Fibroblast of lung (primary cell): ENCODE data around the gene STEAP1B. TPM values are rescaled to one million over a fixed set of nuclear protein-coding genes. Genes with fewer than 3 reads are reported as not detected.

Experiments
- DNase-seq, 2 donors: peaks; one replicate each; pipeline versions ENCODE4 v3.0.0 to v3.0.0-alpha.2; 2010; ENCODE audit warnings: low read depth in 2 of 2
- H2AFZ ChIP-seq: 2 replicates; pipeline ENCODE4 v1.5.1; 2012; ENCODE audit warnings: low read length, control low read depth, inconsistent platforms
- H3K27ac ChIP-seq: 2 replicates; pipeline ENCODE4 v1.5.1; 2011; ENCODE audit warnings: low read length, control low read depth; ENCODE audit not compliant: insufficient read depth
- H3K27me3 ChIP-seq: 2 replicates; pipeline ENCODE4 v1.5.1; 2011; ENCODE audit warnings: mild to moderate bottlenecking, low read length; ENCODE audit not compliant: control insufficient read depth, insufficient read depth
- H3K36me3 ChIP-seq: 2 replicates; pipeline ENCODE4 v1.5.1; 2011; ENCODE audit warnings: low read length; ENCODE audit not compliant: control insufficient read depth, insufficient read depth
- H3K4me1 ChIP-seq: 2 replicates; pipeline ENCODE4 v1.5.1; 2011; ENCODE audit warnings: low read length; ENCODE audit not compliant: control insufficient read depth, insufficient read depth; ENCODE audit errors: extremely low read depth
- H3K4me2 ChIP-seq: 2 replicates; pipeline ENCODE4 v1.5.1; 2011; ENCODE audit warnings: low read length, control low read depth; ENCODE audit not compliant: insufficient read depth; ENCODE audit errors: extremely low read depth
- H3K4me3 ChIP-seq, 4 experiments: fragments of 200-600 bp in 1 of 4; sonication (generic) in 1 of 4; replicated peaks in 1 of 4; 2 replicates each; pipeline ENCODE4 v1.5.1; 2011 to 2016; ENCODE audit warnings: low read length in 4 of 4, low read depth in 3 of 4, mild to moderate bottlenecking in 3 of 4, control low read depth in 2 of 4, inconsistent platforms in 1 of 4, mixed read lengths in 1 of 4; ENCODE audit not compliant: insufficient read depth in 1 of 4; ENCODE audit errors: control extremely low read depth in 1 of 4
- H3K79me2 ChIP-seq: 2 replicates; pipeline ENCODE4 v1.5.1; 2012; ENCODE audit warnings: mild to moderate bottlenecking, low read length, inconsistent platforms; ENCODE audit not compliant: control insufficient read depth, insufficient read depth
- H3K9ac ChIP-seq: 2 replicates; pipeline ENCODE4 v1.5.1; 2011; ENCODE audit warnings: mild to moderate bottlenecking, low read length, control low read depth; ENCODE audit not compliant: insufficient read depth
- H3K9me3 ChIP-seq: 2 replicates; pipeline ENCODE4 v1.5.1; 2012; ENCODE audit warnings: low read depth, low read length; ENCODE audit not compliant: control insufficient read depth, insufficient read depth
- H4K20me1 ChIP-seq: 2 replicates; pipeline ENCODE4 v1.5.1; 2011; ENCODE audit warnings: low read length; ENCODE audit not compliant: control insufficient read depth, insufficient read depth; ENCODE audit errors: extremely low read depth
- EZH2 ChIP-seq: IDR thresholded peaks from 2 replicates; pipeline ENCODE4 v1.5.1; 2012; ENCODE audit warnings: low read length, control low read depth, mild to moderate bottlenecking; ENCODE audit errors: missing control alignments
- polyA plus RNA-seq, 2 donors: library from polyadenylated mRNA; depleted of rRNA in 1 of 2; stranded (reverse) in 1 of 2; unstranded in 1 of 2; fragments of >200 nt; gene quantifications; 2 replicates each; pipeline ENCODE4 v1.2.1, GENCODE V29; 2011 to 2012; ENCODE audit warnings: missing spikeins in 1 of 2
- total RNA-seq: library from RNA; depleted of rRNA; stranded (reverse); fragments of >200 nt; gene quantifications from 2 replicates; pipeline ENCODE4 v1.2.1, GENCODE V29; 2014
- TF ChIP-seq, protein P1 (sequence below), 2 donors: IDR thresholded peaks in 1 of 2; conservative IDR thresholded peaks in 1 of 2; 1 replicate in 1 of 2; 2 replicates in 1 of 2; pipeline ENCODE4 v1.5.1; 2011 to 2012; ENCODE audit warnings: low read length in 2 of 2, control low read depth in 1 of 2, inconsistent platforms in 1 of 2, low read depth in 1 of 2, mild to moderate bottlenecking in 1 of 2

The STEAP1B gene
- total and polyA plus RNA-seq, 2 donors (not counting 1 experiment from before 2014, with no cell fraction given) = 11.4 to 14.7 TPM

GRCh38 chr7:22417841-22418240, 82.1 kb downstream of the STEAP1B start:
- no peak for TF ChIP-seq EZH2
- TF ChIP-seq, protein P1, sequence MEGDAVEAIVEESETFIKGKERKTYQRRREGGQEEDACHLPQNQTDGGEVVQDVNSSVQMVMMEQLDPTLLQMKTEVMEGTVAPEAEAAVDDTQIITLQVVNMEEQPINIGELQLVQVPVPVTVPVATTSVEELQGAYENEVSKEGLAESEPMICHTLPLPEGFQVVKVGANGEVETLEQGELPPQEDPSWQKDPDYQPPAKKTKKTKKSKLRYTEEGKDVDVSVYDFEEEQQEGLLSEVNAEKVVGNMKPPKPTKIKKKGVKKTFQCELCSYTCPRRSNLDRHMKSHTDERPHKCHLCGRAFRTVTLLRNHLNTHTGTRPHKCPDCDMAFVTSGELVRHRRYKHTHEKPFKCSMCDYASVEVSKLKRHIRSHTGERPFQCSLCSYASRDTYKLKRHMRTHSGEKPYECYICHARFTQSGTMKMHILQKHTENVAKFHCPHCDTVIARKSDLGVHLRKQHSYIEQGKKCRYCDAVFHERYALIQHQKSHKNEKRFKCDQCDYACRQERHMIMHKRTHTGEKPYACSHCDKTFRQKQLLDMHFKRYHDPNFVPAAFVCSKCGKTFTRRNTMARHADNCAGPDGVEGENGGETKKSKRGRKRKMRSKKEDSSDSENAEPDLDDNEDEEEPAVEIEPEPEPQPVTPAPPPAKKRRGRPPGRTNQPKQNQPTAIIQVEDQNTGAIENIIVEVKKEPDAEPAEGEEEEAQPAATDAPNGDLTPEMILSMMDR (conservative IDR thresholded peaks at IDR 0.05 in 1 of 2, IDR thresholded peaks at IDR 0.05 in 1 of 2; ENCODE audit: low read depth in 1 of 2, low read length in 2 of 2) = no peak
- Histone ChIP-seq H3K79me2 (no peaks in the 10 kb centered on the region), H3K9me3 (no peaks in the 10 kb centered on the region), H3K4me2 (no peak overlapping the region), H3K27me3 (no peaks in the 10 kb centered on the region), H3K4me1 (no peaks in the 10 kb centered on the region), H3K9ac (no peak overlapping the region), H2AFZ (no peak overlapping the region), H3K27ac (no peak overlapping the region), H3K4me3 (no peak overlapping the region), H3K36me3 (no peaks in the 10 kb centered on the region), H4K20me1 (no peaks in the 10 kb centered on the region)
- no peak for DNase-seq

GRCh38 chr7:22417349-22417748, 82.6 kb downstream of the STEAP1B start:
- Histone ChIP-seq H3K27ac (no peak overlapping the region), H3K27me3 (no peaks in the 10 kb centered on the region), H4K20me1 (no peaks in the 10 kb centered on the region), H3K9me3 (no peaks in the 10 kb centered on the region), H3K4me2 (no peak overlapping the region), H3K4me1 (no peaks in the 10 kb centered on the region), H3K36me3 (no peaks in the 10 kb centered on the region), H3K79me2 (no peaks in the 10 kb centered on the region), H3K9ac (no peak overlapping the region), H3K4me3 (no peak overlapping the region), H2AFZ (no peak overlapping the region)
- no peak for TF ChIP-seq EZH2
- TF ChIP-seq, protein P1 (conservative IDR thresholded peaks at IDR 0.05 in 1 of 2, IDR thresholded peaks at IDR 0.05 in 1 of 2; ENCODE audit: low read depth in 1 of 2, low read length in 2 of 2) = no peak
- DNase-seq = no peak

GRCh38 chr7:22414424-22414823, 85.6 kb downstream of the STEAP1B start:
- Histone ChIP-seq H4K20me1 (no peaks in the 10 kb centered on the region), H3K9ac (no peak overlapping the region), H3K36me3 (no peaks in the 10 kb centered on the region), H2AFZ (no peak overlapping the region), H3K79me2 (no peaks in the 10 kb centered on the region), H3K4me3 (no peak overlapping the region), H3K27me3 (no peaks in the 10 kb centered on the region), H3K4me2 (no peak overlapping the region), H3K4me1 (no peaks in the 10 kb centered on the region), H3K27ac (no peak overlapping the region), H3K9me3 (no peaks in the 10 kb centered on the region)
- no peak for TF ChIP-seq EZH2
- TF ChIP-seq, protein P1 (conservative IDR thresholded peaks at IDR 0.05 in 1 of 2, IDR thresholded peaks at IDR 0.05 in 1 of 2; ENCODE audit: low read depth in 1 of 2, low read length in 2 of 2) = no peak
- DNase-seq = no peak
